Left renal cortex interstitium (tissue), 4 donors: ENCODE data around the gene FANCL. TPM values are rescaled to one million over a fixed set of nuclear protein-coding genes. Genes with fewer than 3 reads are reported as not detected.
"Not testable (repeated sequence)": the region's sequence is repeated elsewhere in the genome, so short reads cannot be mapped to it uniquely, and the experiment has no call there.

Source experiments
- DNase-seq, 4 donors: peaks; one replicate each; pipeline ENCODE4 v3.0.0-alpha.2; 2013; ENCODE audit warnings: low read depth in 4 of 4, low spot score in 2 of 4, missing footprints in 1 of 4
- polyA plus RNA-seq, 4 donors: library from polyadenylated mRNA; unstranded; fragments of 120-200 nt; gene quantifications; one replicate each; pipeline ENCODE4 v1.2.1, GENCODE V29; 2013; ENCODE audit not compliant: insufficient read length in 4 of 4

The FANCL gene
- polyA plus RNA-seq, 4 donors = 45.6 to 67.8 (median 52.8) TPM

DNA sequence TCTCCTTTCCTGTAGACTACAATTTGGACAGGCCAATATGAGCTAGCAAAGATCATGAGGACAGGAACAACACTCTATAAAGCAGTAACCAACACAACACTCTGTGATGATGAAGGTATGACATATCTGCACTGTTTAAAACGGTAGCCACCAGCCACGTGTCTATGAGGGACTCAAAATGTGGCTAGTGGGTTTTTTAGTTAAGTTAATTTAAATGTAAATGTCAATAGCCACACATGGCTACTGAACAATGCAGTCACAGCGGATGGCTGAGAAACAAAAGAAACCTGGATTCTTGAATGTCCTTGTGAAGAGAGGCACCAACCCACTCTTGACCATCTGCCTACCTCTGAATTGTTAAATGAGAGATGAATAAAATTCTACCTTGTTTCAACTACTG is 33.9 kb downstream of the FANCL start:
- DNase-seq = no peak

DNA sequence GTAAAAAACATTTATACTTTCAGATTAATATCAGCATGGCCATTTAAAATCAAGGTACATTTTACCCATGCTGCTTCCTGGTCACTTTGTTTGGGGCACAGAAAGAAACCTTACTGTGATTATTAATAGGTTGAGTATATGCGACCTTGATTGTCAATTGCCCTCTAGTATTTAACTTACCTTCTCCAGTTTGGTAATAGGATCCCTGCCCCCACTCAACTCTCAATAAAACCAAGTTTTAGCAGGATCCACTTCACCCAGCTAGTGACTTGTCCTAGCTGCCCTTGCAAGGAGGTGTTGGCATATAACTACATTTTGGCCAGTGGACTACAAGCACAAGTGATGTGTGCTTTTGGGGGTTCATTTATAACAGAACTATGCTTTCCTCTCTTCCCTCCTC is 34.3 kb downstream of the FANCL start:
- no peak for DNase-seq

DNA sequence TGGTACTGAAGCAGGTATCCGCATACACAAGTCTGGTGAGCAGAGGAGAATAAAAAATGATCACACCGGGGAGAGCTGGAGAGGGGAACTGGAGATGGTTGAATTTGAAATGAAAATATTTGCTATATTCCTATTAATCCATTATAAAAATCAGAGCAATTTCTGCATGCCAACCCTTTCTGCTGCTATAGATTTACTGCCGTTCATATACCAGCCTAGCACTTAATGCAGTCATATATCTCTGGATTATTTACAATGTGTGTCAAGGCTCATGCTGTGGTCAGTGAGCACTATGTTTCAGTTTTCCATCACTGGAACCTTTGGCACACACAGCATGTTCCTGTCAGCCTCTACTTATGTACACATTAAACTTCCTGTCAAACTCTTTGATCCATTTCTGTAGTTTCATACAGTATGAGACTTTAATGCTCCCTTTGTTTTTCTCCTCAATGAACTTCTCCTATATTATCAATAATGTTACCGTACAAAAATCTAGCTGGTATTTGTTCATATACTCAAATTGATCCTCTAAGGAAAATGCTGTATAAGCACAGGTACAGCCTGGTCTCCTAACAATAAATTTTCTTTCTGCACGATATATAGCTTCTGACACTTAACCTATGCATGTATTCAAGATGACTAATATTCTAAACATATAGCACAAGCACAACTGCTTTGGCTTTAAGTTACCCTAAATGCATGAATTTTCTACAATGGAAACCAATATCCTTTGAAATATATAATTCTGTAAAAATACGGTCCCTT is 36.7 kb downstream of the FANCL start:
- DNase-seq = no peak

DNA sequence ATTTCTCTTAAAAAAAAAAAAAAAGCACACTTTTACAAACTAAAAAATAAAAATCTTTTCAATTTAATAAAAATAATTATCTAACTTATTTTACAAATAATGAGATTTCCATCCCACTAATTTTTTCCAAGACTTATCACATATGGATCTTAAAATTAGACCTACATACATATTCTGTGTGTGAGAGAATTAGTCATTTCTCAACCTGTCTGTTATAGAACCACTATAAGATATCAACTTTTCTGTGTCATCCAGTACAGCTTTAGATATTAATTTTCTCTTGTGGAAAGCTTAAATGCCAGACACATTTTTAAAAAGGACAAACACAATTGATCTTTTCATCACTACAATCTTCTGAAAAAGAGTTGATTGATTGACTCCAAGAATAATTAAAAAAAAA is 38.1 kb downstream of the FANCL start:
- no peak for DNase-seq

DNA sequence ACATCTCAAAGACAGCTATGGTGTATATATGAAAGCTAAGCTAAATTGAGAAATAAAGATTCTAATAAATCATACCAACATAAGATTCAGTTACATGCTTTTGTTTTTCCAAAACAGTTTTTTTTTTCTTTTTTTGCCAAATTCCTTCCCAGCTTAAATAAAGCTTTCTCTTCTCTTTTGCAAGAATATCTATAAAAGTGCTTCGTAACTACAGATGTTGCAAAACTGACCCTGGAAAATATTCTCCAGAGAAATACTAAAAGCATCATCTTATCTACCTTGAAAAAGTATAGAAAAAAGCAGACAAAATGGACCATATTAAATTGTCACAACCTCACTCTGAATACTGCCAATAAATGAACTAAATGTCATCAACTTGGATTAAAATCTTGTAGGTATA is 38.7 kb downstream of the FANCL start:
- no peak for DNase-seq

DNA sequence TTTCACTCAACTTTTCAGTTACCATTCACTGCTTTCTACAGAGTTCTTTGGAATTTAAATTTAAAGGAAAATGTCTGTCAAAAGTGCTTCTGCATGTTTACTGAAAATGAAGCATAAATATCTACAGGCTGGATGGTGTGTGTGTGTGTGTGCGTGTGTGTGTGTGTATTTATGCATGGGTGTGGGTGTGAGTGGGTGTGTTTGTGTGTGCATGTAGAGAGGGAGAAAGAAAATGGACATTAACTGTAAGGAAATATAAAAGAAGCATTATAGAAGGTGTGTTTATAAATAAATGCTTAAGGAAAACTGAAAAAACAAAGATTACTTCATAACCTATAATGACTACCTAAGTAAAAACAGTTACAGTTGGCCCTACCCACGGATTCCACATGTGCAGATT is 43.2 kb downstream of the FANCL start:
- DNase-seq = no peak

DNA sequence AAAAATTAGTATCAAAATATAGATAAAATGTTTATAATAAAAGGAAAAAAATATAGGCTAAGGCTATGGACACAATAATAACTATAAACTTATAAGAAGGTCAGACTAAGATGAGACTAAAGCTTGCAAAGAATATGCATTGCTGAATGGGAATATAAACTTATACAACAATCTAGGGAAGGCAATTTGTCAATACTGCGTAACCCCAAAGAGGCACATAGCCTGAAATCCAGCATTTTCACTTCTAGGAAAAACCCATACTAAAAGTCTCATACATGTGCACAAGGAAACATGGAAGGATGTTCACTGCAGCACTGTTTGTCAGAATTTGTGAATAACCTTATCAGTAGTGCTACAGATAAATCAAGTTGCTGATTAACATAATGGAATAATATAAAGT is 45.5 kb downstream of the FANCL start:
- DNase-seq = no peak

DNA sequence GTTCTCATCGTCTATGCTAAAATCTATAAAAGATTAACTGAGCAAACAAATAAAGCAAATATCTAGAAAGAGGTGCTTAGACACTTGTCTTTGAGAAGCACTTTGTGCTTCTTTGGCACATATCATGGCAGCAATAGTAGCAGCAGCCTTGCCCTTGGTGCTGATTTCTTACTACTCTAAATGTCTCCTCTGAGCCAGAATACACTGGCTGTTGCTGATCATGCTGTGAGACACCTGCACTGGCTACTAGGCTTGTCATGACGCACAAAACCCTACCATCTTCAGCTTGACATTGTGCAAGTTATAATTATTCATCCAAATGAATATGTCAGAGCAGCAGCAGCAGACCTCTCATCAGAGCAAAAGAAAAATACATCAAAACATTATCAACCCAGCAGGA is 46.7 kb downstream of the FANCL start:
- no peak for DNase-seq

DNA sequence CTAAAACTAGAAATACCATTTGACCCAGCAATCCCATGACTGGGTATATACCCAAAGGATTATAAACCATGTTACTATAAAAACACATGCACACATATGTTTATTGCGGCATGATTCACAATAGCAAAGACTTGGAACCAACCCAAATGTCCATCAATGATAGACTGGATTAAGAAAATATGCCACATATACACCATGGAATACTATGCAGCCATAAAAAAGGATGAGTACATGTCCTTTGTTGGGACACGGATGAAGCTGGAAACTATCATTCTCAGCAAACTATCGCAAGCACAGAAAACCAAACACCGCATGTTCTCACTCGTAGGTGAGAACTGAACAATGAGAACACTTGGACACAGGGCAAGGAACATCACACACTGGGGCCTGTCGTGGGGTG is 54.1 kb downstream of the FANCL start:
- not testable (repeated sequence) for DNase-seq

DNA sequence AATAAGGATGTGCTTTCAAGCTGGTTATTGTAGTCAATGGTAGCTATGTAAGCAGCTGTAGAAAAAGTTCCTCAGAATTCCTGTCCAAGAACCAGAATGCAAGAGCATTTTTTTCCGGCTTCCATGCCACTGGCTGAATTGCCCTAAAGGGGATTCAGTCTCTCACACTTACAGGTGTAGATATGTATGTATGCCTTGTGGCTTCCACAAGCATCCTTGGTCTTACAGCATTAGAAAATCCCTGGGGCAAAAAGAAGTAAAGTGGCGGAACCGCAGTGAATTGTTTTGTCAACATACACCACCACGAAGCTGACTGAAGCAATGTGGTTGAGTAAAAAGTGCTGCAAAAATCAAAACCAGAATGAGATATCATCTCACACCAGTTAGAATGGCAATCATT is 54.6 kb downstream of the FANCL start:
- no peak for DNase-seq

DNA sequence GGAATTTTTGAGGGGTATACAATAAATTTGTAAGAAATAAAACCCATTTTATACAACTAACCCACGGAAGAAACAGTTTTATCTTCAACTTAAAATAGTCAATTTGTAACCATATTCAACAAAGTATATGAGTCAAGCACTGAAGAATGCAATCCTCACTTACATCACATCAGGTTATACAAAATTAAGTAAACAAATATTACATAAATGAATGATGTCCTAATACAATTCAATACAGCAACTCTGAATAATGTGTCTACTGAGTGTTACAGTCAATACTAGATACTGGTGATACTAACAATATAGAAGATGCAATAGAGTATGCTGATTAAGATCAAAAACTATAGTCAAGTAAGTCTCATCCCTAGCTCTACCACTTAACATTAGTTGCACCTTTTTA is 58.6 kb downstream of the FANCL start:
- no peak for DNase-seq

DNA sequence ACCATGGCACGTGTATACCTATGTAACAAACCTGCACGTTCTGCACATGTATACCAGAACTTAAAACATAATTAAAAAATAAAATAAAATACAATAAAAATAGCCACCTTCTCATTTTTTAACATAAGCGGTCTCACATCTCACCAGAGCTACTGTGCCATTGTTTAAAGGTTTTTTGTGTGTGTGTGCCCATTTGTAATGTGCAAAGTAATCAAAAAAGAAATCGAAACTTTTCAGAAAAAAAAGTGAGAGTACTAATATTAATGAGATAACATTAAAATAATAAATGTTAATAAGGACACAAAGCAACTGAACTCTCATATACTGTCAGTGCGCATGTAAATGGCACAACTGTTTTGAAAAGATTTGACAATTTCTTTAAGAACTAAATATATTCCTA is 60.5 kb downstream of the FANCL start:
- no peak for DNase-seq

DNA sequence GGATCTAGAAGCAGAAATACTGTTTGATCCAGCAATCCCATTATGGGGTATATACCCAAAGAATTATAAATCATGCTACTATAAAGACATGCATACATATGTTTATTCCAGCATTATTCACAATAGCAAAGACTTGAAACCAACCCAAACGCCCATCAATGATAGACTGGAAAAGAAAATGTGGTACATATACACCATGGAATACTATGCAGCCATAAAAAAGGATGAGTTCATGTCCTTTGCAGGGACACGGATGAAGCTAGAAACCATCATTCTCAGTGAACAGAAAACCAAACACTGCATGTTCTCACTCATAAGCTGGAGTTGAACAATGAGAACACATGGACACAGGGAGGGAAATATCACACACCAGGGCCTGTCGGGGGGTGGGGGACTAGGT is 61.0 kb downstream of the FANCL start:
- DNase-seq = not testable (repeated sequence)

DNA sequence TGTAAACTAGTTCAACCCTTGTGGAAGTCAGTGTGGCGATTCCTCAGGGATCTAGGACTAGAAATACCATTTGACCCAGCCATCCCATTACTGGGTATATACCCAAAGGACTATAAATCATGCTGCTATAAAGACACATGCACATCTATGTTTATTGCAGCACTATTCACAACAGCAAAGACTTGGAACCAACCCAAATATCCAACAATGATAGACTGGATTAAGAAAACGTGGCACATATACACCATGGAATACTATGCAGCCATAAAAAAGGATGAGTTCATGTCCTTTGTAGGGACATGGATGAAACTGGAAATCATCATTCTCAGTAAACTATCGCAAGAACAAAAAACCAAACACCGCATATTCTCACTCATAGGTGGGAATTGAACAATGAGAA is 63.9 kb downstream of the FANCL start:
- DNase-seq = not testable (repeated sequence)

DNA sequence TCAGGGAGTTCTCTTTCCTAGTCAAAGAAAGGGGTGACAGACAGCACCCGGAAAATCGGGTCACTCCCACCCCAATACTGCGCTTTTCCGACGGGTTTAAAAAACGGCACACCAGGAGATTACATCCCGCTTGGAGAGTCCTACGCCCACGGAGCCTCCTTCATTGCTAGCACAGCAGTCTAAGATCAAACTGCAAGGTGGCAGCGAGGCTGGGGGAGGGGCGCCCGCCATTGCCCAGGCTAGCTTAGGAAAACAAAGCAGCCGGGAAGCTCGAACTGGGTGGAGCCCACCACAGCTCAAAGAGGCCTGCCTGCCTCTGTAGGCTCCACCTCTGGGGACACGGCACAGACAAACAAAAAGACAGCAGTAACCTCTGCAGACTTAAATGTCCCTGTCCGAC is 69.3 kb downstream of the FANCL start:
- DNase-seq = not testable (repeated sequence)

DNA sequence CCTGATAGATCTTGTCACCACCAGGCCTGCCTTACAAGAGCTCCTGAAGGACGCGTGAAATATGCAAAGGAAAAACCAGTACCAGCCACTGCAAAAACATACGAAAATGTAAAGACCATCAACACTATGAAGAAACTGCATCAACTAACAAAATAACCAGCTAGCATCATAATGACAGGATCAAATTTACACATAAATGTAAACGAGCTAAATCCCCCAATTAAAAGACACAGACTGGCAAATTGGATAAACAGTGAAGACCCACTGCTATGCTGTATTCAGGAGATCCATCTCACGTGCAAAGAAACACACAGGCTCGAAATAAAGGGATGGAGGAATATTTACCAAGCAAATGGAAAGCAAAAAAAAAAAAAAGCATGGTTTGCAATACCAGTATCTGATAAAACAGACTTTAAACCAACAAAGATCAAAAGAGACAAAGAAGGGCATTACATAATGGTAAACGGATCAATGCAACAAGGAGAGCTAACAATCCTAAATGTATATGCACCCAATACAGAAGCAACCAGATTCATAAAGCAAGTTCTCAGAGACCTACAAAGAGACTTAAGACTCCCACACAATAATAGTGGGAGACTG is 70.7 kb downstream of the FANCL start:
- not testable (repeated sequence) for DNase-seq

DNA sequence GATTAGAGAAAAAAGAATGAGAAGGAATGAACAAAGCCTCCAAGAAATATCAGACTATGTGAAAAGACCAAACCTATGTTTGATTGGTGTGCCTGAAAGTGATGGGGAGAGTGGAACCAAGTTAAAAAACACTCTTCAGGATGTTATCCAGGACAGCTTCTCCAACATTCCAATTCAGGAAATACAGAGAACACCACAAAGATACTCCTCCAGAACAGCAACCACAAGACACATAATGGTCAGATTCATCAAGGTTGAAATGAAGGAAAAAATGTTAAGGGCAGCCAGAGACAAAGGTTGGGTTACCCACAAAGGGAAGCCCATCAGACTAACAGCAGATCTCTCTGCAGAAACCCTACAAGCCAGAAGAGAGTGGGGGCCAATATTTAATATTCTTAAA is 71.3 kb downstream of the FANCL start:
- DNase-seq = not testable (repeated sequence)

DNA sequence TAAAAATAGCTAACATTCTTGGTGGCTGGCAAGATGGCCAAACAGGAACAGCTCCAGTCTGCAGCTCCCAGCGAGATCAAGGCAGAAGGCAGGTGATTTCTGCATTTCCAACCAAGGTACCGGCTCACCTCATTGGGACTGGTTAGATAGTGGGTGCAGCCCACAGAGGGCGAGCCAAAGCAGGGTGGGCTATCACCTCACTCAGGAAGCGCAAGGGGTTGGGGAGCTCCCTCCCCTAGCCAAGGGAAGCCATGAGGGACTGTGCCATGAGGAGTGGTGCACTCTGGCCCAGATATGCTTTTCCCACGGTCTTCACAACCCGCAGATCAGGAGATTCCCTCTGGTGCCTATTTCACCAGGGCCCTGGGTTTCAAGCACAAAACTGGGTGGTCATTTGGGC is 73.0 kb downstream of the FANCL start:
- not testable (repeated sequence) for DNase-seq

DNA sequence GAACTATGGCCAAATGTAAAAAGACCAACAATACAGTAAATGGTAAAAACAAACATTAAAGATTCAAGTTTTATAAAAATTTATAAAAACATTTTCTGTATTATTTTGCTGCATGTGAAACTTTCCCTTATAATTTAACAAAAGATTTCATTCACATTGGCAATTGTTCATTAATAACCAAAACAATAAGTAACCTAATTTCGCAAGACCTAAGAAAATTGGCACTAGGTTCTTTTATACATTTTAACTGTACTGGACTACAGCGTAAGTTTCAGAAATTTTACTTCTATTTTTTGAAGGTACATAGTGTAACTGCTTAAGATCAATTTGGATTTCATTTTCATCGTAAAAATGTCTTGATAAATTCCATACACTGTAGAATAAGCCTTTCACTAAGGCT is 77.2 kb downstream of the FANCL start:
- DNase-seq = no peak

DNA sequence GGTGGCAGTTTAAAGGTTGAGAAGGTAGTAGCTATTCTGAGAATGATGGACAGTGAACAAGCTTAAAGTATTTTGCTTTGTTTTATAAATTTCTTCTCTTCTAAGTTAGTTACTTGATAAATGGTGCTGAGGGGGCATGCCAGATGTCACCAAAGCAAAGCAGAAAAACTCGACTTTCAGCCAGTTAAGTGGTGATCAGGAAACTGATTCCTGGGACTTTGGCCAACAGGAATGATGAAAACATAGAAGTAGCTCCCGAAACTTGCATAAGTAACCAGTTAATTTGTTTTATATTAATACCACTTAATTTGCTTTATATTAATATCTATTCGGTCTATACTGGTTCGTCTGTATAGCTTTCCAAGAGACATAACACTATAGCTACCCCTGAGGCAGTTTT is 82.6 kb downstream of the FANCL start:
- DNase-seq = no peak

DNA sequence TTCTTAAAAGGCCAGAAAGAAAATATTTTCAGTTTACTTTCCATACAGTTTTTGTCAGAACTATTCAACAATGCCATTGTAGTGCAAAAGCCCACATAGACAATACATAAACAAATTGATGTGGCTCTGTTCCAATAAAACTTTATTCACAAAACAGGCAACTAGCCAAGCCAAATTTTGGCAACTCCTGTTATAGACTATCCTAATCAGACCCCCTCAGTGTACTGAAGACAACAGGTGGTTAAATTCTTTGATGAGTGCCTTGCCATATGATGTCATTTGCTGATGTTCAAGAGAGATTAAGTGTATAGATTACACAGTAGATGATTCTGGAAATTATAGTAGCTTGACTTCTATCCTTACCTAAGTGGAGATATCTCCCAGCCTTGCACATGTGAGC is 83.4 kb downstream of the FANCL start:
- DNase-seq = no peak

DNA sequence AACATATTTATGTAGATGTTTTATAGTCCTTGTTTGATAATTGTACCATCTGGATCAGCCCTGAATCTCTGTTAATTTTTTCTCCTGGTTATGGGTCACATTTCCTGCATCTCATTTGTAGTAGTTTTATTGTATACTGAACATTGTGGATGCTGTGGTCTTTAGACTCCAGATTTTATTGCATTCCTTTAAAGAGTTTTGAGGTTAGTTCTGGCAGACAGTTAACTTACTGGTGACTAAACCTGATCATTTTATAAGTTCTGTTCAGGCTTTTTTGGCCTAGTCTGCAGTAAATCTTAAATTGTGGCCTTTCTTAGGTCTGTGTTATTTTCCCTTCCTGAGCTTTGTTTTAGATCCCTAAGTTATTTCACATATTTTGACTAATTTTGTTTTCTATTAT is 84.3 kb downstream of the FANCL start:
- DNase-seq = no peak
